A673 (cell line): ENCODE data around the gene WFDC2. TPM values are rescaled to one million over a fixed set of nuclear protein-coding genes. Genes with fewer than 3 reads are reported as not detected.

Experiments
- BruUV-seq: library from RNA; stranded (reverse); fragments of 400-500 nt; replicated peaks from 2 replicates; lab custom pipeline; 2021; lab: Mats Ljungman, UMichigan
- CTCF ChIA-PET: fragments of 300-600 bp; sonication (Branson Sonifier 250); formaldehyde crosslinking; loops from one replicate; lab custom pipeline; 2022; ENCODE audit warnings: antibody characterized with exemption; lab: Charles Lee
- POLR2A ChIA-PET: fragments of 300-600 bp; sonication (Branson Sonifier 250); formaldehyde crosslinking; loops from one replicate; lab custom pipeline; 2022; ENCODE audit warnings: antibody characterized with exemption; ENCODE audit not compliant: low non-redundant PET; lab: Charles Lee
- DNase-seq: peaks from one replicate; pipeline ENCODE4 v3.0.0-alpha.2; 2015; ENCODE audit warnings: low spot score
- H3K27ac ChIP-seq: fragments of 200-600 bp; sonication (generic); 2 replicates; pipeline ENCODE4 v1.5.1; 2016; ENCODE audit warnings: mixed run types, low read depth, mild to moderate bottlenecking, mixed read lengths, antibody characterized with exemption, low read length; ENCODE audit not compliant: poor library complexity, severe bottlenecking
- H3K27me3 ChIP-seq: fragments of 200-600 bp; sonication (generic); replicated peaks from 2 replicates; pipeline ENCODE4 v1.6.1; 2017; ENCODE audit warnings: mixed run types, low read depth, mild to moderate bottlenecking, mixed read lengths, antibody characterized with exemption, low read length; ENCODE audit not compliant: insufficient read depth, poor library complexity
- H3K36me3 ChIP-seq: fragments of 200-600 bp; sonication (generic); 2 replicates; pipeline ENCODE4 v1.6.1; 2016; ENCODE audit warnings: mixed run types, mild to moderate bottlenecking, mixed read lengths, antibody characterized with exemption, low read length; ENCODE audit not compliant: insufficient read depth, poor library complexity, severe bottlenecking
- H3K4me1 ChIP-seq: fragments of 200-600 bp; sonication (generic); 2 replicates; pipeline ENCODE4 v1.6.1; 2017; ENCODE audit warnings: mixed run types, mild to moderate bottlenecking, mixed read lengths, antibody characterized with exemption, low read length; ENCODE audit not compliant: insufficient read depth, poor library complexity, severe bottlenecking
- H3K4me3 ChIP-seq: fragments of 200-600 bp; sonication (generic); 2 replicates; pipeline ENCODE4 v1.5.1; 2016; ENCODE audit warnings: low read depth, mixed run types, mild to moderate bottlenecking, mixed read lengths, low read length; ENCODE audit not compliant: poor library complexity, severe bottlenecking
- H3K9me3 ChIP-seq: fragments of 200-600 bp; sonication (generic); 2 replicates; pipeline ENCODE4 v1.6.1; 2016; ENCODE audit warnings: mixed run types, low read depth, mild to moderate bottlenecking, mixed read lengths, antibody characterized with exemption, low read length; ENCODE audit not compliant: poor library complexity, severe bottlenecking
- EZH2 ChIP-seq: fragments of 200-600 bp; sonication (generic); IDR thresholded peaks from 2 replicates; pipeline ENCODE4 v1.6.1; 2017; ENCODE audit warnings: borderline replicate concordance, low read depth, mild to moderate bottlenecking, mixed read lengths, antibody characterized with exemption, low read length; ENCODE audit not compliant: poor library complexity, severe bottlenecking
- intact Hi-C: fragments of 100-400 bp; cut with micrococcal nuclease; formaldehyde crosslinking; loops from one replicate; pipeline ENCODE4 v1.10.0; 2022; ENCODE audit not compliant: unreplicated experiment
- total RNA-seq: library from RNA; stranded (reverse); gene quantifications from 2 replicates; pipeline ENCODE4 v1.2.3, GENCODE V29; 2021
- TF ChIP-seq, protein P1 (sequence below): fragments of 300-800, 200-600 bp; sonication (generic); conservative IDR thresholded peaks from 2 replicates; pipeline ENCODE4 v1.5.1; 2017; ENCODE audit warnings: low read depth, mild to moderate bottlenecking, antibody characterized with exemption, low read length, moderate library complexity, mixed read lengths

Gene WFDC2
- total RNA-seq, 1 experiment from 2014 or later, result not detected

DNA sequence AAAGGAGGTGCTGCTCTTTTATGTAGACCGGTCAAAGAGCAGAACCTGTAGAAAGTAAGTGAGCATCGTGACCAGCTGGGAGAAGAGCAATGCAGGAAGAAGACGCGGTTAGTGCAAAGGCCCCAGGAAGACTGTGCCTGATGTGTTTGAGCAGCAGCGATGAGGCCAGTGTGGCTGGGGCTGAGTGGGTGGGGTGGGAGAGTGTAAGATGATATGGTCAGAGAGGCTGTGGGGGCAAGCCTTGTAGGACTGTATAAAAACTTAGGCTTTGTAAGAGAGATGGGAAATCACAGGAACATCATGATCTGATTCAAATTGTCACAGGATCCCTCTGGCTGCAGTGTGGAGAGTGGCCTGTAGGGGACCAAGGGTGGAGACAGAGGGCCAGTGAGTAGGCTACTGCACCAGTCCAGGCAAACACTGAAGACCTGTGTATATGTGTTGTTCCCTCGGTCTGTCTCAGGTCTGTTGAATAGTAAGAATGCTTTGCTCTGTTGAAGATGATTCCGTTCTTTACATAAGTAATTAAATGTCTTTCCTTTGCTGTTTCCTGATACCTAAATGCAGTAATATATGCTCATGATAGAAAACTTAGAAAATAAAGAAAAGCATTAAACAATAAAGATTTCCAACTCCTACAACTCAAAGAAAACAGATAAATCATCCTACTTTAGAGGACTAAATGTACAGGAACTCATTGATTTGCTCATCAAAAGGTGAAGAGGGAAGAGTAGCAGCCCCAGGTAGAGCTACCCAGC is 23.6 kb upstream of the WFDC2 start:
- no peak overlapping the region for H3K4me3 ChIP-seq
- no peaks in the 10 kb centered on the region for H3K36me3 ChIP-seq
- POLR2A ChIA-PET, result no interaction called here
- no peak overlapping the region for H3K27ac ChIP-seq
- intact Hi-C loops, result no loop called here
- H3K9me3 ChIP-seq, result no peaks in the 10 kb centered on the region
- no TSS peak for BruUV-seq
- CTCF ChIA-PET, result interaction anchor here (1.0 kb wide), 1 partner anchor 9 kb away, joined by 3 read pairs; no protein-coding TSS in a partner anchor
- peaks cover 3% of the 10 kb centered on the region for H3K27me3 ChIP-seq
- TF ChIP-seq EZH2, result no peak
- TF ChIP-seq, protein P1, sequence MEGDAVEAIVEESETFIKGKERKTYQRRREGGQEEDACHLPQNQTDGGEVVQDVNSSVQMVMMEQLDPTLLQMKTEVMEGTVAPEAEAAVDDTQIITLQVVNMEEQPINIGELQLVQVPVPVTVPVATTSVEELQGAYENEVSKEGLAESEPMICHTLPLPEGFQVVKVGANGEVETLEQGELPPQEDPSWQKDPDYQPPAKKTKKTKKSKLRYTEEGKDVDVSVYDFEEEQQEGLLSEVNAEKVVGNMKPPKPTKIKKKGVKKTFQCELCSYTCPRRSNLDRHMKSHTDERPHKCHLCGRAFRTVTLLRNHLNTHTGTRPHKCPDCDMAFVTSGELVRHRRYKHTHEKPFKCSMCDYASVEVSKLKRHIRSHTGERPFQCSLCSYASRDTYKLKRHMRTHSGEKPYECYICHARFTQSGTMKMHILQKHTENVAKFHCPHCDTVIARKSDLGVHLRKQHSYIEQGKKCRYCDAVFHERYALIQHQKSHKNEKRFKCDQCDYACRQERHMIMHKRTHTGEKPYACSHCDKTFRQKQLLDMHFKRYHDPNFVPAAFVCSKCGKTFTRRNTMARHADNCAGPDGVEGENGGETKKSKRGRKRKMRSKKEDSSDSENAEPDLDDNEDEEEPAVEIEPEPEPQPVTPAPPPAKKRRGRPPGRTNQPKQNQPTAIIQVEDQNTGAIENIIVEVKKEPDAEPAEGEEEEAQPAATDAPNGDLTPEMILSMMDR, result peak; percentile 67
- peak; percentile 55 for DNase-seq
- no peaks in the 10 kb centered on the region for H3K4me1 ChIP-seq

DNA sequence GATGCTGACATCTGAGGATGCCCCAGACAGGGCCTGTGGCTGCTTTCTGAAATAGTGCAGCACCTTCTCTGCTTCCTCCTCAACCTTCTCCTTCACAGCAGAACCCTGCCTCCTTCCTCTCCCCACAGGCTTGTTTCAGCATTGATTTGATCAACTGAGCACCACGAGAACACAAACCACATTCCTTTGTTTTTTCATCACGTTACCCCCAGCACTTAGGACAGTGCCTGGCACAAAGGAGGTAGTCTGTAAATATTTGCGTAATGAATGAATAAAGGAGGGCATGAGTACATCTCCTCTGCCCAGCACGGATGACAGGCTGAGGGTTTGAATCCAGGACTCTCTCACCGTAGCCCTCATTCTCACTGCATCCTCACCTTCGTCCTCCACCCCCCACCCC is 21.3 kb upstream of the WFDC2 start:
- CTCF ChIA-PET, result no interaction called here

DNA sequence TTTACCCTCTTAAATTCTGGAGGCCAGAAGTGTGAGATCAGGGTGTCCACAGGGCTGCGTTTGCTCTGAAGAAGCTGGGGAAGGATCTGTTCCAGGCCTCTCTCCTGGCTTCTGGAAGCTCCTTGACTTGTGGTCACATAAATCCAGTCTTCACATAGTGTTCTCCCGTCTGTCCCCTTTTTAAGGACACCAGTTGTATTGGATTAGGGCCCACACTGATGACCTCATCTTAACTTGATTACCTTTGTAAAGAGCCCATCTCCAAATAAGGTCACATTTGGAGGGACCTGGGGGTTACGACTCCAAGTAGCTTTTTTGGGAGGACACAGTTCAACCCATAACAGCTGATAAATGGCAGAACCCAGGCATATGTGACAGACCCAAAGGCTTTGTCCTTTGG is 20.0 kb upstream of the WFDC2 start:
- Histone ChIP-seq H3K9me3 (no peaks in the 10 kb centered on the region), H3K4me1 (no peaks in the 10 kb centered on the region), H3K4me3 (no peak overlapping the region), H3K27ac (no peak overlapping the region), H3K27me3 (no peaks in the 10 kb centered on the region), H3K36me3 (no peaks in the 10 kb centered on the region)
- POLR2A ChIA-PET, result no interaction called here
- no peak for TF ChIP-seq EZH2
- TF ChIP-seq, protein P1, result no peak
- DNase-seq, result no peak
- intact Hi-C loops, result no loop called here
- CTCF ChIA-PET, result interaction anchor here (0.7 to 1.3 kb wide), 4 partner anchors 76 to 131 kb away, joined by 3 to 9 read pairs (median 4); no protein-coding TSS in a partner anchor
- BruUV-seq, result no TSS peak

More for the DNA sequence above, 21.3 kb upstream of the WFDC2 start:
- H3K4me3 ChIP-seq, result no peak overlapping the region
- no peak overlapping the region for H3K27ac ChIP-seq
- POLR2A ChIA-PET, result no interaction called here
- peaks cover 3% of the 10 kb centered on the region for H3K27me3 ChIP-seq
- intact Hi-C loops, result no loop called here
- H3K36me3 ChIP-seq, result no peaks in the 10 kb centered on the region
- BruUV-seq, result no TSS peak
- H3K4me1 ChIP-seq, result no peaks in the 10 kb centered on the region
- DNase-seq, result no peak
- no peak for TF ChIP-seq EZH2
- no peaks in the 10 kb centered on the region for H3K9me3 ChIP-seq
